ENCODE results near the gene CCDC8. TPM values are rescaled to one million over a fixed set of nuclear protein-coding genes. Genes with fewer than 3 reads are reported as not detected.
A peak's percentile ranks its signal among the peaks of the same experiment; 100 is the strongest.
"Not testable (repeated sequence)": the region's sequence is repeated elsewhere in the genome, so short reads cannot be mapped to it uniquely, and the experiment has no call there.

Gene CCDC8
- total RNA-seq, 1 experiment from 2014 or later, result not detected

DNA sequence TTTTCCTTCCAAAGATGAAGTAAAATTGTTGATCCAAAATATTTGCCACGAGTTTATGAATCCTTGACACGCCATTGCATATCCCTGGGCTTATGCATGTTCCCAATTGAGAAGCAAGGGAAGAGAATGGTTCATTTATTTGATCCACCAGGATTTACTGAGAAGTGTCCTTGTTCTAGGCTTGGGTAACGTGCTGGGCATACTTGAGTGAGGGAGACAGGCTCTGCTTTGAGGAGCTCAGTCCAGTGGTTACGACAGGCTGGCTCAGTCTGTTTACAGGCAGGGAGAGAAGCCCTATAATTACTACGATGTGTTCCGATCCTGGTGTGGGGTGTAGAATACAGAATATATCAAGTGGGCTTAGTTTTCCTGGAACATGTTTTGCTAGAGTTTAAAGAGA is 21.6 kb upstream of the CCDC8 start:
- peak; percentile 96 for DNase-seq (ENCODE audit: low read depth, low spot score)
- in situ Hi-C loops (cut with HindIII; ENCODE audit: low pct_unique_long_range_greater_than_20kb, low sequenced_read_pairs), result no loop called here

DNA sequence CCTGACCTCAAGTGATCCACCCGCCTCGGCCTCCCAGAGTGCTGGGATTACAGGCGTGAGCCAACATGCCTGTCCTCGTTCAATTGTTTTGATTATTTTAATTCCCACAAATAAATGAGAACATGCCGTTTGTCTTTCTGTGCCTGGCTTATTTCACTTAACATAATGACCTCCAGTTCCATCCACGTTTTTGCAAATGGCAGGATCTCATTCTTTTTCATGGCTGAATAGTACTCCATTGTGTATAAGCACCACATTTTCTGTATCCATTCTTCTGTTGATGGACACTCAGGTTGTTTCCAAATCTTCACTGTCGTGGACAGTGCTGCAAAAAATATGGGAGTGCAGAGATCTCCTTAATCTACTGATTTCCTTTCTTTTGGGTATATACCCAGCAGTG is 20.1 kb upstream of the CCDC8 start:
- DNase-seq (ENCODE audit: low read depth, low spot score); in situ Hi-C loops (cut with HindIII; ENCODE audit: low pct_unique_long_range_greater_than_20kb, low sequenced_read_pairs): not testable (repeated sequence)

DNA sequence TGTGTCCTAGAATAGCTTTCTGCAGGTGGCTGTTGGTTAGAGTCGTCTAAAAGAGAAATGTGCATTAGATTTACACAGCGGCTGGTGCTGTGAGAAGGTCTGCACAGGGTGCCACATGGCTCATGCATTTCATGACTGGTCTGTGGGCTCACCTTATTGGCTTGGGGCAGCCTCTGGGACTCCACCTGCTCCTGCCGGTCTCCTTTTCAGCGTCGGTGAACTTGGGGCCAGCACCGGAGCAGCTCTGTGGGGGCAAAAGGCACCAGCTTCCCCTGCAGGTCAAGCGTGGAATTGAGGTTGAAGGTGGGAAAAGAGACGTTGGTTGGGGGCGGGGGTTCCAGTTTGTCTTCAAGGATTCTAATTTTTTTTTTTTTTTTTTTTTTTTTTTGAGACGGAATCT is 18.5 kb upstream of the CCDC8 start:
- DNase-seq (ENCODE audit: low read depth, low spot score), result no peak
- in situ Hi-C loops (cut with HindIII; ENCODE audit: low pct_unique_long_range_greater_than_20kb, low sequenced_read_pairs), result no loop called here

DNA sequence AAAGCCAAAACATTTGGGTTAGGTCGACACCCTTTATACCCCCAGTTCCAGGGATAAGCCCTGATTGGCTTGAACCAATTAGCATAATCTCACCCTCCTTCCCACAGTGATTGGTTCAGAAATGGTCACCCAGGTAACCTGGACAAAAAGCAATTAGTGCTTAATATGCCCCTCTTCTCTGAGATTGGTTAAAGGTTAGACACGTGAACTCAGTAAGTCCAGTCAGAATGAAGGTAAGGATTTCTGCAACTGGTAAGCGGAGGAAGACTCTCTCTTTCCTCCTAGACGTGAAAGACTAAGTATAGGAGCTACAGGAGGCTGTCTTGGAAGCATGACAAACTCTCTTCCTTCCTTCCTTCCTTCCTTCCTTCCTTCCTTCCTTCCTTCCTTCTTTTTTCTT is 16.6 kb upstream of the CCDC8 start:
- no peak for DNase-seq (ENCODE audit: low read depth, low spot score)
- in situ Hi-C loops (cut with HindIII; ENCODE audit: low pct_unique_long_range_greater_than_20kb, low sequenced_read_pairs), result no loop called here

DNA sequence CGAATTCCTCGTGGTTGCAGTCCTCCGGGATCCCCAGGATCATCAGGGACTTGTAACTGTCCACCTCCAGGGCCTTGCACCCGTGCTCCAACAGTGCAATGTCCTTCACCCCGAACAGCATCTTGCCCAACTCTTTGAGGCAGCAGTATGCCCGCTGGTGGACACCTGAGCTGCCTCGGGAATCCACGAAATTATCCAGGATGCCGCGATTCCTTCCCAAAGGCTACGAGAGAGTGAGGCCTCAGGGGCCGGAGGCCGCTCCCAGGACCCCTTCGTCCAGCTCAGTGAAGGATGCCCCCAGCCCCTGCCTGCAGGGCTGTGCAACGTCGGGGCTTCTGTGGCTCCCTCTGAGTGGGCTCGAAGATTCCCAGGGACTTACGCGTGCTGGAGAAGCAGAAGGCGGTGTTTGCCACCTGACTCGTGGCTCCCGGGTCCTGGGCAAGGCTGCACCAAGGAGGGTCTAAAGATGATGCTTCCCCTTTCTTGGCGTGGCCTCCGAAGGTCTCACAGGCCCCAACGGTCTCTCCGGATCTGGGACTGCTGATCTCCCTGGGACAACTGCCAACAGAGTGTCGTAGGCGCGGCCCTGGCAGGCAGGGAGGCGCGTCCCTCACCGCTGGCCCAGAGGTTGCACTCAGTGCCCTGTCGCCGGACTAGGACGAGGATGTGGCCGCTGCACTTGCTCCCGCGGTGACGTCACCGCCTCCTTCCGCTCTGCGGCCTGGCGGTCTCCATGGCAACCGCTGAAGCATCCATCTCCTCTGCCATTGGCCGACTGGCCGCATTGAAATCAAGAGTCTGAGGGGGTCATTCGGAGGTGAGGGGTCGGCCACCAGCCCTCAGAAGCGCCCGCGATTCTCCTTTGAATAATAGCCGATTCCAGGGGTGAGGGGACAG is 15.1 kb upstream of the CCDC8 start, which contains the start of gene PNMA8C:
Gene PNMA8C, minus strand, starts transcription at position 698 of the 897 bp plus-strand sequence. Its CDS starts 577 bp downstream, at position 121.
- in situ Hi-C loops (cut with HindIII; ENCODE audit: low pct_unique_long_range_greater_than_20kb, low sequenced_read_pairs), result no loop called here
- DNase-seq (ENCODE audit: low read depth, low spot score), result no peak

DNA sequence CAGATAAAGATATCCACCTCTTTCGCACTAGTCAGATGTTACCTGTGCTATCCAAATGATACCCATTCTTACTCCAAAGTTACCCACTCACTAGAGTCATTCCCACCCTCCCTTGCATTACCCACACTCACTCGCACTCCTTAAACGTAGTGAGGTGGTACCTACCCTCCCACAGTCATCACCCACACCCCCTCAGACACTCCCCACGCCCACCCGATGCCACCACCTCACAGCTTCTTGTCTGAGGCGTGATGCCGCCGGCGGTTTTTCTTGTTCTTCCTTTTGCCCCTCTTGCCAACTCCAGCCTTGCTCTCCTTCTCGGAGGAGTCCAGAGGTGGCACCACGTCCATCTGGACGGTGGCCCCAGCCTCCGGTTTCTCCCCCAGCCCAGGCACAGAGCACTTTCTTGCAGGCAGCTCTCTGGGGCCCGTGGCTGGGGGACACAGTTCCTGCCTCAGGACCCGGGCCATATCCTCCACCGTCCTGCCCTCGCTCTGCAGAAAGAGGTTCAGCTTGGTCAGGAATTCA is 14.2 kb upstream of the CCDC8 start:
- in situ Hi-C loops (cut with HindIII; ENCODE audit: low pct_unique_long_range_greater_than_20kb, low sequenced_read_pairs), result no loop called here
- no peak for DNase-seq (ENCODE audit: low read depth, low spot score)

DNA sequence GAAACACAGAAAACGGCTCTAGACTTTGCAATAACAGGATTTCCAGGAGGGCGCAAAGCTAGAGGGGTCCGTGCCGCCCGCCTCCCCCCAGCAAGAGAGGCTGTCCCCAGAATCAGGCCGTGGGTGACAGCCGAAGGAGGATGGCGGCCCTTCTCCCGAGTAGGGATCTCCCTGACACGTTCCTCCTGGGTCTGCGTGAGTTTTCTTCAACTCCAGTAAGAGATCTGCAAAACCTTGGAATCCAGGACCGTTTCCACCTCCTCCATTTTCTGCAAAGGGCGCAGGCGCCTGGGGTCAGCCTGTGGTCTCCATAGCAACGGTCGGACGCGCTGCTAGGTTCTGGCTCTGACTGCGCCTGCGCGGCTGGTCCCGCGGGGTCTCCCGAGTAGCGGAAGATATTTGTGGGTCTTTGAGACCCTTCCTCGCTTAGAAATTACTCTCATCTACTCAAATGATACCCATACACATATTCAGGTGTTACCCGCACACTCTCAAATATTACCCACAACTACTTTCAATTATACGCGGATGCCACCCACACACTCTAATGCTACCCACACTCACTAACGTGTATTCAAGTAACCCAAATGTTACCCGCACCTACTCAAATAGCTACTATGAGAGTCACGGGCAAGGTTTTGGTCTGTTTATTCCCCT is 13.3 kb upstream of the CCDC8 start:
- in situ Hi-C loops (cut with HindIII; ENCODE audit: low pct_unique_long_range_greater_than_20kb, low sequenced_read_pairs), result no loop called here
- DNase-seq (ENCODE audit: low read depth, low spot score), result peak; percentile 79

DNA sequence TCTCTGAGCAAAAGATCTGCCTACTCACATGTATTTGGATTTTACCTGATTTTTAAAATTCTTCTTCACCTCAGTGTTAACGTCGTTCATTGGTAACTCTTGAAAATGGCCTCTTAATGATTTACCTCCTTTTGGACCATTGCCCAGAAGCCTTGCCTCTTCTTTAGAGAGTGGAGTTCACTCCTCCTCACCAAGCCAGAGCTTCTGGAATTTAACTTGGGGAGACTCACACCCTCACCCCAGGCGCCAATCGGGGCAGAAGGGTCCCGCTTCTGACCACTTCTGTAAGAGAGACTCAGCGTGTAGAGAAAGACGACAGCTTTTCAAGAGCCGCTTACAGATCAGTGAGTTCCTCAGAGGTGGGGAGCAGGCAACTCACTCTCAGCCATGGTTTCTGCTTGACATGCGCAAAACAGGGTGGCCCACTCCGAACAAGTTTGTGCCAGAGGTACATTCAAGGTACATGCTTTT is 12.7 kb upstream of the CCDC8 start:
- no peak for DNase-seq (ENCODE audit: low read depth, low spot score)
- in situ Hi-C loops (cut with HindIII; ENCODE audit: low pct_unique_long_range_greater_than_20kb, low sequenced_read_pairs), result no loop called here

DNA sequence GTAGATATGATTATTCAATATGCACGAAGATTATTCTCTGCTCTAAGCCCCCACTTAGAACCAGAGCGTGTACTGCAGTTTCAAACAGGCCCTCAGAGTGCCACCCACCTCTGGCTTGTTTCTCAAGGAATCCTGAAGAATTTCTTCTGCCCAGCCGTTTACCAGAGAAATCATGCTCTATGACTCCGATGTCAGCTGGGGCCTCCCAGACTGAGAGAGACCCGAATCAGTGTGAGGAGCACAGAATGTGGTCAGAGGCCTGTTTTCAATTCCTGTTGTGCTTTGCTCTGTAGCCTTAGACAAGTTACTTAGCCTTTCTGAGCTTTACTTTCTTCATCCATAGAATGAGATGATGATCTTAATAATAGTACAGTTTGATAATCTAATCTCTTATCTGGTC is 9.8 kb upstream of the CCDC8 start:
- DNase-seq (ENCODE audit: low read depth, low spot score), result no peak
- in situ Hi-C loops (cut with HindIII; ENCODE audit: low pct_unique_long_range_greater_than_20kb, low sequenced_read_pairs), result no loop called here

DNA sequence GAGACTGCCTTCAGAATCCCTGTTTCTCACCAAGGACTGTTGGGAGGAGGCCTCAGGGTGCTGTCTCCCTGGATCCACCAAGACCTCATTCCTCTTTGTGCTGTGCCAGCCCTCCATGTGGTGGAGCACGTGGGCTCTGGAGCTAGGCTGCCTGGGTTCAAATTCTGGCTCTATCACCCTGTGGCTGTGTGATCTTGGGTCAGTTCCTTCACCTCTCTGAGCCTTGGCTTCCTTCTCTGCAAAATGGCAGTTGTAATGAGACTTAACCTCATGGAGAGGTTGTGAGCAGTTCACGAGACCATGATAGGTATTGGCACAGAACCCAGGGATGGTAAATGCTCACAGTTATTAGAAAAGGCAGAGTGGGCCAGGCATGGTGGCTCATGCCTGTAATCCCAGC is 9.0 kb upstream of the CCDC8 start:
- in situ Hi-C loops (cut with HindIII; ENCODE audit: low pct_unique_long_range_greater_than_20kb, low sequenced_read_pairs), result no loop called here
- no peak for DNase-seq (ENCODE audit: low read depth, low spot score)

DNA sequence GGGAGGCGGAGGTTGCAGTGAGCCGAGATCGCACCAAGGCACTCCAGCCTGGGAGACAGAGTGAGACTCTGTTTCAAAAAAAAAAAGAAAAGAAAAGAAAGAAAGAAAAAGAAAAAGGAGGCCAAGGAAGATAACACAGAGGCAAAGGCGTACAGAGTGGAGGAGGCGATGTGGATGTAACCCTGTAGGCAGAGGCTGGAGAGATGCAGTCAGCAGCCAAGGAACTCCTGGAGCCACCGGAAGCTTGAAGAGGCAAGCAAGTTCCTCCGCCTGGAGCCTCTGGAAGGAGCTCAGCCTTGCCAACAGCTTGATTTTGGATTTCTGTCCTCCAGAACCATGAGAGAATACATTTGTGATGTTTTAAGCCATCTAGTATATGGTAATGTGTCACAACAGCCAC is 6.7 kb upstream of the CCDC8 start:
- no peak for DNase-seq (ENCODE audit: low read depth, low spot score)
- in situ Hi-C loops (cut with HindIII; ENCODE audit: low pct_unique_long_range_greater_than_20kb, low sequenced_read_pairs), result no loop called here

DNA sequence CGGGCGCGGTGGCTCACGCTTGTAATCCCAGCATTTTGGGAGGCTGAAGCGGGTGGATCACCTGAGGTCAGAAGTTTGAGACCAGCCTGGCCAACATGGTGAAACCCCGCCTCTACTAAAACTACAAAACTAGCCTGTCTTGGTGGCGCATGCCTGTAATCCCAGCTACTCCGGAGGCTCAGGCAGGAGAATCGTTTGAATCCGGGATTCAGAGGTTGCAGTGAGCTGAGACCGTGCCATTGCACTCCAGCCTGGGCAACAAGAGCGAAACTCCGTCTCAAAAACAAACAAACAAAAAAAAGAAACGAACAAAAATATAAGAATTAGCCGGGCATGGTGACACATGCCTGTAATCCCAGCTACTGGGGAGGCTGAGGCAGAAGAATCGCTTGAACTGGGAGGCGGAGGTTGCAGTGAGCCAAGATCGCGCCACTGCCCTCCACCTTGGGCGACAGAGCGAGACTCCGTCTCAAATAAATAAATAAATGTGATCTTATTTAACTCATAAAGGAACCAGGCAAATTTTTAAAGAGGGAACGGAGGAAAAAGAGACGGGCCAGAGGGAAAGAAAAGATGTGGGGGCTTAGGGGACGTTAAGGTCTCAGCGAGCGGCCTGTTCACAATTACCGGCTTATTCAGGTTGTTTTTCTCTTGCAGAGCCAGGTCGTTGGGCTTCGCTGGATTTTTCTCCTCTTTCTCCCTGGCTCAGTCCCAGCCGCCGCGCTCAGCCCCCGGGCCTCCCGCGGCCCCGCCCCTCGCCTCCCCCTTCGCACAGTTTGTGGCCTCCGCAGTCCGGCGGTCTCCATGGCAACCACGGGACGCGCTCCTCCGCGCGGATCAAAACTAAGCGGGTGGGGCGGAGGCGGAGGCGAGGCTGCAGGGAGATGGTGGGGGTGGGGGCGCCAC is 2.7 kb upstream of the CCDC8 start:
- in situ Hi-C loops (cut with HindIII; ENCODE audit: low pct_unique_long_range_greater_than_20kb, low sequenced_read_pairs), result not testable (repeated sequence)
- DNase-seq (ENCODE audit: low read depth, low spot score), result peak; percentile 74

DNA sequence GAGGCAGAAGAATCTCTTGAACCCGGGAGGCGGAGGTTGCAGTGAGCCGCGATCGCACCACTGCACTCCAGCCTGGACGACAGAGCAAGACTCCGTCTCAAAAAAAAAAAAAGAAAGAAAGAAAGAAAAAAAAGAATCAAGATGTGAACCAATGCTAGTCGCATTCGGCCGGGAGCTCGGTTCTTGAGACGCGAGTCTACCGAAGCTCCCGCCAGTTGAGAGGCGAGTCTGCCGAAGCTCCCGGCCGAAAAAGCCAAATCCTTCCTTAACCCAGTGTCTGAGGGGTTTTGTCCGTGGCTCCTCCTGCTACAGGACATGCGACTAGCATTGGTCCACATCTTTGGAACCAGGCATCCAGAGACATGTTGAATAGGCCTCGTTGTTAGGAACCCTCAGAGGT is 1.5 kb upstream of the CCDC8 start:
- DNase-seq (ENCODE audit: low read depth, low spot score); in situ Hi-C loops (cut with HindIII; ENCODE audit: low pct_unique_long_range_greater_than_20kb, low sequenced_read_pairs): not testable (repeated sequence)

DNA sequence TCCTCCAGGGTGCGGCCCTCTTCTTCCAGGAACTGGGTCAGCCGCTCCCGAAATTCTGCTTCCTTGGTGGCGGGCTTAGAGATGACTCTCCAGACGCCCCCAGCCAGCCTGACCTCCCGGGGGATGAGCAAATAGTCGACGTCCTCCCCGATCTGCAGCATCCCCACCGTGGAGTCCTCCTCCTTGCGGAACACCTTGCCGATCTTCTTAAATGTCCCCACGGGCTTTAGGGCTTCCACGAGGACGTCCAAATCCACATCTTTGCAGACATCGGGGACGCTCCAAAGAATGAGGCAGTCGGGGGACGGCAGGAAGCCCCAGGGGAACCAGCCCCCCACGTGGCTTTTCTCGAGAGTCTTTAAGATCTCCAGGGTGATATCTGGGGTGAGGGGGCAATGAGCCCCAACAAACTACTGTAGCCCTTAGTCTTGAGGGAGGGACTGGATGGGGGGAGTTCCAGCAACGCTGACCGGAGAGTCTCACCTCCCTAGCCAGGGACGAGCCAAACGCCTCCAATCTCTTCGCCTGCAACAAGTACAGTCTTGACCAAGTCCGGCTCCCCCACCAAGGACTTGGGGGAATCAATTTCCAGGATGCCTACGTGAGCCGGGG is 608 bp downstream of the CCDC8 start:
- DNase-seq (ENCODE audit: low read depth, low spot score), result no peak
- in situ Hi-C loops (cut with HindIII; ENCODE audit: low pct_unique_long_range_greater_than_20kb, low sequenced_read_pairs), result no loop called here

DNA sequence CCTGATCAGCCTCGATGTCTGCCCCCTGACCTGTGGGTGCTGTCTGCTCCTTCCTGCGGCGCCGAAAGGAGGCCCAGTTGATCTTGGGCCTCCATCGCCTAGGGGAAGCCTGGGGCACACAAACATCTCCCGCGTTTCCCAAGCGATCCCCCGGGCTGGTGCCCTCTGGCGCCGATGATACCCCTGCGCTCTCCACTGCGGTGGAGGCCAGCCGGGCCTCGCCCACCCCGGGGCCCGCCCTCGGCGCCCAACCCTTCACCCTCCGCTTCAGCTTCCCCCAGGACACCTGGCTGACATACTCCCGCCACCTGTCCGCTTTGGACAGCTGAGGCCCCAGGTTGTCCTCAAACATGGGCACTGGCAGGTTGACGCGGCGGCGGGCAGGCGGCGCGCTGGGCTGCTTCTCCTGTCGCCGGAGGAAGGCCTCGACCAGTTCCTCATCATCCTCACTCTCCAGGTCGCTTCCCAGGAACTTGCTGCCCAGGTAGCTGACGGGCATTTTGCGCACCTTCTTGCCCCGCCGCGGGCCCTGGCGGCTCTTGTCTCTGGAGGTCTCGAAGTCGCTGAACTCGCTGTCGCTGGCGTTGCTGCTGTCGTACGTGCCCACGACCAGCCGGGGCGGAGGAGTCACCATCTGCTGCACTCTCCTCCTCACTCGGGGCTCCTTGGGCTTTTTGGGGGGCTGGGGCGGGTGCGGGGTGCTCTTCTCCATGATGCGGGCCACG is 1.3 kb downstream of the CCDC8 start:
- in situ Hi-C loops (cut with HindIII; ENCODE audit: low pct_unique_long_range_greater_than_20kb, low sequenced_read_pairs), result no loop called here
- DNase-seq (ENCODE audit: low read depth, low spot score), result no peak

DNA sequence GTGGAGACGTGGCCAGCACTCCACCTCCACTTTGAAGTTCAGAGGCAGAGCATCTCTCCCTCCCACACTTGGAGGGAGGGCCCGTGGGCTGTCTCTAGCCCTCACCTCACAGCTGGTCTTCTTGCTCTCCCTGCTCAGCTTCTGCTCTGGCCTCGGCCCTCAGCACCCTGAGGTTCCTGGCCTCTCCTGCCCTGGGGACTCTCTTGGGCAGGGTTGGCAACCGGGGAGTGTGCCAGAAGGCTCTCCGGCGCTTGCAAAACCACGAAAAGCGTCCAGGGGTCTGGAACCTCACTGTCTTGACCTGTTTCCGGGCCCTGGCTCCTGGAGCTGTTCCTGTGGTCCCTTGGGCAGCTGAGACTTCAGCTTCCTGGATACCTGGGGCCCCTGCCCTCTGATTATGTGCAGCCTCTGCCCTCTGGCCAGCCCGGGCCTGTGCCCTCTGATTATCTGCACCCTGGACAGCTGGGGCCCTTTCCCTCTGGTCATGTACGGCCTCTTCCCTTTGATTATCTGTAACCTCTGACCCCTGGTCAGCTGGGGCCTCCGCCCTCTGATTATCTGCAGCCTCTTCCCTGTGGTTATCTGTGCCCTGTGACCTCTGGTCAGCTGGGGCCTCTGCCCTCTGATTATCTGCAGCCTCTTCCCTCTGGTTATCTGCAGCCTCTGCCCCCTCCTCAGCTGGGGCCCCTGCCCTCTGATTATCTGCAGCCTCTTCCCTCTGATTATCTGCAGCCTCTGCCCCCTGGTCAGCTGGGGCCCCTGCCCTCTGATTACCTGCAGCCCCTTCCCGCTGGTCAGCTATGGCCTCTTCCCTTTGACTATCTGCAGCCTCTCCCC is 2.1 kb downstream of the CCDC8 start:
- DNase-seq (ENCODE audit: low read depth, low spot score), result no peak
- in situ Hi-C loops (cut with HindIII; ENCODE audit: low pct_unique_long_range_greater_than_20kb, low sequenced_read_pairs), result no loop called here

Measured in SK-MEL-5 (cell line).